H9 (cell line): ENCODE results near the gene TTC23. TPM values are rescaled to one million over a fixed set of nuclear protein-coding genes. Genes with fewer than 3 reads are reported as not detected.

Experiments
- DNase-seq: peaks from one replicate; pipeline ENCODE4 v3.0.0-alpha.2; 2017
- H2AFZ ChIP-seq: one replicate; pipeline ENCODE4 v1.6.1; 2013; ENCODE audit warnings: mild to moderate bottlenecking, low read length, control low read depth, moderate library complexity
- H2AK5ac ChIP-seq: 2 replicates; pipeline ENCODE4 v1.6.1; 2013; ENCODE audit warnings: low read length, control low read depth, mixed read lengths; ENCODE audit not compliant: insufficient read length
- H2BK120ac ChIP-seq: one replicate; pipeline ENCODE4 v1.6.1; 2013; ENCODE audit warnings: low read depth, mild to moderate bottlenecking, low read length, control low read depth, inconsistent platforms; ENCODE audit not compliant: poor library complexity, severe bottlenecking
- H2BK12ac ChIP-seq: 2 replicates; pipeline ENCODE4 v1.6.1; 2013; ENCODE audit warnings: low read length, control low read depth, mixed read lengths, low read depth; ENCODE audit not compliant: insufficient read length
- H2BK15ac ChIP-seq: 2 replicates; pipeline ENCODE4 v1.6.1; 2013; ENCODE audit warnings: low read depth, low read length, control low read depth
- H2BK20ac ChIP-seq: one replicate; pipeline ENCODE4 v1.6.1; 2013; ENCODE audit warnings: low read depth, mild to moderate bottlenecking, low read length, control low read depth, inconsistent platforms; ENCODE audit not compliant: poor library complexity, severe bottlenecking
- H2BK5ac ChIP-seq: 2 replicates; pipeline ENCODE4 v1.6.1; 2013; ENCODE audit warnings: low read length, control low read depth, mixed read lengths; ENCODE audit not compliant: insufficient read length
- H3K14ac ChIP-seq: 2 replicates; pipeline ENCODE4 v1.6.1; 2013; ENCODE audit warnings: low read length, control low read depth; ENCODE audit not compliant: insufficient read depth
- H3K18ac ChIP-seq: 2 replicates; pipeline ENCODE4 v1.6.1; 2013; ENCODE audit warnings: low read depth, mild to moderate bottlenecking, mixed read lengths, low read length, control low read depth; ENCODE audit not compliant: insufficient read length
- H3K23ac ChIP-seq: 2 replicates; pipeline ENCODE4 v1.6.1; 2013; ENCODE audit warnings: low read length, control low read depth, mixed read lengths, low read depth; ENCODE audit not compliant: insufficient read length
- H3K23me2 ChIP-seq: 2 replicates; pipeline ENCODE4 v1.6.1; 2013; ENCODE audit warnings: low read depth, mild to moderate bottlenecking, mixed read lengths, low read length, control low read depth; ENCODE audit not compliant: insufficient read length, poor library complexity, severe bottlenecking
- H3K27ac ChIP-seq: 2 replicates; pipeline ENCODE4 v1.5.1; 2013; ENCODE audit warnings: low read length, control low read depth, mixed read lengths, low read depth; ENCODE audit not compliant: insufficient read length
- H3K27me3 ChIP-seq: 2 replicates; pipeline ENCODE4 v1.6.1; 2013; ENCODE audit warnings: low read length, control low read depth, inconsistent platforms; ENCODE audit not compliant: insufficient read depth
- H3K4ac ChIP-seq: 2 replicates; pipeline ENCODE4 v1.6.1; 2013; ENCODE audit warnings: low read depth, mild to moderate bottlenecking, control low read depth, inconsistent platforms, low read length, moderate library complexity
- H3K4me1 ChIP-seq: 2 replicates; pipeline ENCODE4 v1.6.1; 2013; ENCODE audit warnings: low read length, control low read depth, inconsistent platforms; ENCODE audit not compliant: insufficient read depth
- H3K4me2 ChIP-seq: 2 replicates; pipeline ENCODE4 v1.6.1; 2013; ENCODE audit warnings: low read length, control low read depth, mixed read lengths; ENCODE audit not compliant: insufficient read length, insufficient read depth
- H3K56ac ChIP-seq: 2 replicates; pipeline ENCODE4 v1.6.1; 2013; ENCODE audit warnings: low read depth, mild to moderate bottlenecking, mixed read lengths, low read length, control low read depth; ENCODE audit not compliant: insufficient read length
- H3K79me1 ChIP-seq: 2 replicates; pipeline ENCODE4 v1.6.1; 2013; ENCODE audit warnings: low read depth, mild to moderate bottlenecking, moderate library complexity, low read length, control low read depth, inconsistent platforms; ENCODE audit not compliant: insufficient read depth, poor library complexity, severe bottlenecking
- H3K79me2 ChIP-seq: 2 replicates; pipeline ENCODE4 v1.6.1; 2013; ENCODE audit warnings: low read length, control low read depth, inconsistent platforms; ENCODE audit not compliant: insufficient read depth
- H3K9ac ChIP-seq: 2 replicates; pipeline ENCODE4 v1.6.1; 2013; ENCODE audit warnings: low read length, control low read depth, mixed read lengths; ENCODE audit not compliant: insufficient read length; ENCODE audit errors: extremely low read depth
- H3K9me3 ChIP-seq: one replicate; pipeline ENCODE4 v1.6.1; 2013; ENCODE audit warnings: low read depth, low read length, inconsistent platforms; ENCODE audit not compliant: control insufficient read depth
- H3T11ph ChIP-seq: one replicate; pipeline ENCODE4 v1.6.1; 2013; ENCODE audit warnings: mild to moderate bottlenecking, low read length, control low read depth, inconsistent platforms
- H4K20me1 ChIP-seq: one replicate; pipeline ENCODE4 v1.6.1; 2013; ENCODE audit not compliant: control insufficient read depth, insufficient read length, insufficient read depth
- H4K5ac ChIP-seq: 2 replicates; pipeline ENCODE4 v1.6.1; 2013; ENCODE audit warnings: low read depth, mild to moderate bottlenecking, mixed read lengths, low read length, control low read depth; ENCODE audit not compliant: insufficient read length
- H4K8ac ChIP-seq: replicated peaks from 2 replicates; pipeline ENCODE4 v1.6.1; 2013; ENCODE audit warnings: low read length, control low read depth, mixed read lengths, low read depth; ENCODE audit not compliant: insufficient read length
- H4K91ac ChIP-seq: 2 replicates; pipeline ENCODE4 v1.6.1; 2013; ENCODE audit warnings: low read depth, mild to moderate bottlenecking, moderate library complexity, mixed read lengths, low read length, control low read depth; ENCODE audit not compliant: insufficient read length
- H3K27ac Mint-ChIP-seq, 3 experiments: 2 replicates in 2 of 3; 3 replicates in 1 of 3; pipeline ENCODE4 v1.8.0; 2020 to 2021; ENCODE audit warnings: mixed read lengths in 3 of 3, mild to moderate bottlenecking in 1 of 3, moderate library complexity in 1 of 3
- H3K27me3 Mint-ChIP-seq: 2 replicates; pipeline ENCODE4 v1.8.0; 2021; ENCODE audit warnings: low read depth, mild to moderate bottlenecking, moderate library complexity, mixed read lengths
- H3K36me3 Mint-ChIP-seq, 3 experiments: 2 replicates in 2 of 3; 3 replicates in 1 of 3; pipeline ENCODE4 v1.8.0; 2020 to 2021; ENCODE audit warnings: low read depth in 3 of 3, mixed read lengths in 3 of 3; ENCODE audit not compliant: insufficient read depth in 1 of 3
- H3K4me1 Mint-ChIP-seq, 2 experiments: 2 replicates each; pipeline ENCODE4 v1.8.0; 2020; ENCODE audit warnings: mixed read lengths in 2 of 2
- H3K4me3 Mint-ChIP-seq, 2 experiments: 2 replicates in 1 of 2; 3 replicates in 1 of 2; pipeline ENCODE4 v1.8.0; 2020 to 2021; ENCODE audit warnings: mild to moderate bottlenecking in 2 of 2, mixed read lengths in 2 of 2, moderate library complexity in 1 of 2
- H3K9me3 Mint-ChIP-seq, 2 experiments: 2 replicates in 1 of 2; 3 replicates in 1 of 2; pipeline ENCODE4 v1.8.0; 2020; ENCODE audit warnings: mild to moderate bottlenecking in 2 of 2, mixed read lengths in 2 of 2, moderate library complexity in 1 of 2
- CTCF ChIP-seq: fragments of 200-600 bp; sonication (generic); conservative IDR thresholded peaks from 3 replicates; pipeline ENCODE4 v1.8.0; 2021; ENCODE audit warnings: antibody characterized with exemption, mild to moderate bottlenecking
- WGBS: extraction: QIAGEN DNeasy Blood & Tissue Kit; methylation state at CpG from one replicate; pipeline ENCODE4 v1.1.7; 2013; ENCODE audit warnings: missing lambda C conversion rate, low lambda C conversion rate, mixed read lengths; ENCODE audit not compliant: insufficient read length; ENCODE audit errors: extremely low coverage; 5-methylcytosine and 5-hydroxymethylcytosine counted together
- total RNA-seq: library from RNA; stranded (reverse); gene quantifications from 2 replicates; pipeline ENCODE4 v1.2.1, GENCODE V29; 2021

Gene TTC23
- total RNA-seq, 1 experiment from 2014 or later = 14.3 TPM

- no peak within 1 kb of the TSS for H3K23ac ChIP-seq
- H3K18ac ChIP-seq = no peak within 1 kb of the TSS
- H3K36me3 Mint-ChIP-seq = no peaks in the 10 kb centered on the region; a peak in 1 of 7 replicates
- no peaks in the 10 kb centered on the region for H3K4me1 ChIP-seq
- H3K79me1 ChIP-seq = no peaks in the 10 kb centered on the region
- no peak within 1 kb of the TSS for H2BK15ac ChIP-seq
- no peak within 1 kb of the TSS for H3K27ac ChIP-seq
- peak; percentile 91 for DNase-seq
- H2AFZ ChIP-seq = no peak within 1 kb of the TSS
- H3K4me2 ChIP-seq = peak within 1 kb of the TSS; percentile 40
- H3K79me2 ChIP-seq = no peaks in the 10 kb centered on the region
- no peak within 1 kb of the TSS for H3K9ac ChIP-seq
- H3T11ph ChIP-seq = no peak within 1 kb of the TSS
- H3K4me3 Mint-ChIP-seq = peak within 1 kb of the TSS; percentile 62 to 78
- no peaks in the 10 kb centered on the region for H3K9me3 ChIP-seq
- peaks cover 6% of the 10 kb centered on the region for H3K23me2 ChIP-seq
- H4K20me1 ChIP-seq = peaks cover 3% of the 10 kb centered on the region
- no peak within 1 kb of the TSS for H3K27ac Mint-ChIP-seq
- no peak within 1 kb of the TSS for H4K5ac ChIP-seq
- no peak within 1 kb of the TSS for H3K56ac ChIP-seq
- peaks cover 5 to 6% of the 10 kb centered on the region in 2 experiments; a peak in 2 of 4 replicates for H3K4me1 Mint-ChIP-seq
- no peak within 1 kb of the TSS for H2AK5ac ChIP-seq
- H2BK12ac ChIP-seq = no peak within 1 kb of the TSS
- no peak within 1 kb of the TSS for H2BK20ac ChIP-seq
- H4K91ac ChIP-seq = no peak within 1 kb of the TSS
- TF ChIP-seq CTCF = peak; percentile 94
- H3K4ac ChIP-seq = no peak within 1 kb of the TSS
- peaks cover 70% of the 10 kb centered on the region for H3K27me3 Mint-ChIP-seq
- no peak within 1 kb of the TSS for H3K14ac ChIP-seq
- H2BK5ac ChIP-seq = no peak within 1 kb of the TSS
- H2BK120ac ChIP-seq = no peak within 1 kb of the TSS
- no CpG with 5 or more reads among the region's 91 CpGs for WGBS
- H4K8ac ChIP-seq = no peak within 1 kb of the TSS
- H3K27me3 ChIP-seq = peaks cover 17% of the 10 kb centered on the region; the same call in 1 of the 2 replicates
- no peaks in the 10 kb centered on the region; a peak in 1 of 5 replicates for H3K9me3 Mint-ChIP-seq
Measured at GRCh38 chr15:99104788-99105513, 144.4 kb downstream of the TTC23 start, which contains the start of gene SYNM. Gene SYNM (plus strand): TSS chr15:99105080. CDS start chr15:99105200, 120 bp downstream.
